Adrenal gland (tissue), 12 donors: ENCODE data around the gene WDR35. TPM values are rescaled to one million over a fixed set of nuclear protein-coding genes. Genes with fewer than 3 reads are reported as not detected.

ENCODE experiments used
- DNase-seq, 7 donors: peaks; one replicate each; pipeline ENCODE4 v3.0.0-alpha.2; 2019 to 2020
- H3K27ac ChIP-seq, 5 donors: fragments of 200-600 bp; sonication (generic) in 4 of 5; 1 replicate in 3 of 5; 2 replicates in 2 of 5; pipeline versions ENCODE4 v1.5.1 to v1.8.0; 2016 to 2020; ENCODE audit warnings: mild to moderate bottlenecking in 1 of 5
- H3K27me3 ChIP-seq: fragments of 200-600 bp; 2 replicates; pipeline ENCODE4 v1.8.0; 2021
- H3K36me3 ChIP-seq, 2 donors: fragments of 200-600 bp; replicated peaks in 1 of 2; 1 replicate in 1 of 2; 2 replicates in 1 of 2; pipeline versions ENCODE4 v1.5.1 to v1.8.0; 2018 to 2022
- H3K4me1 ChIP-seq, 2 donors: fragments of 200-600 bp; replicated peaks in 1 of 2; 1 replicate in 1 of 2; 2 replicates in 1 of 2; pipeline versions ENCODE4 v1.5.1 to v1.8.0; 2018 to 2021
- H3K4me3 ChIP-seq, 4 donors: fragments of 200-600 bp; sonication (generic) in 3 of 4; one replicate each; pipeline ENCODE4 v1.5.1; 2016 to 2018
- H3K9me3 ChIP-seq, 3 donors: fragments of 200-600 bp; sonication (generic) in 1 of 3; replicated peaks in 1 of 3; 1 replicate in 2 of 3; 2 replicates in 1 of 3; pipeline versions ENCODE4 v1.5.1 to v1.8.0; 2016 to 2021
- POLR2A ChIP-seq, 2 donors: fragments of 450-650 bp; IDR thresholded peaks; one replicate each; pipeline ENCODE4 v1.6.1; 2017; ENCODE audit warnings: antibody characterized with exemption in 2 of 2, mild to moderate bottlenecking in 2 of 2, moderate library complexity in 1 of 2
- WGBS, 4 donors: extraction: QIAGEN DNeasy Blood & Tissue Kit in 2 of 4; methylation state at CpG; one replicate each; pipeline versions ENCODE4 v1.1.5 to v1.1.7; 2013 to 2017; 5-methylcytosine and 5-hydroxymethylcytosine counted together
- intact Hi-C, 2 donors: fragments of 100-400 bp; cut with DNase I; formaldehyde crosslinking; loops; one replicate each; pipeline versions ENCODE4 v1.14.1 to v1.15.0; 2022 to 2023
- polyA plus RNA-seq, 3 donors: library from polyadenylated mRNA; stranded (reverse); fragments of 200-250 nt in 2 of 3; fragments of 350-450 nt in 1 of 3; fragmentation: Illumina TruSeq in 1 of 3; extraction: RNeasy Lipid Tissue Mini Kit (QIAGEN cat#74804) in 1 of 3; gene quantifications; one replicate each; pipeline ENCODE4 v1.2.3, GENCODE V29; 2013 to 2014
- total RNA-seq, 9 donors: library from RNA; depleted of rRNA in 4 of 9; stranded (reverse); fragments of >200 nt in 4 of 9; fragments of 120-200 nt in 1 of 9; fragmentation: NEBNext Ultra II Directional in 1 of 9; extraction: Animal tissue kit (Norgen Biotek cat#: 25700) in 1 of 9; gene quantifications; one replicate each; pipeline versions ENCODE4 v1.1.0 to v1.2.4, GENCODE V29; 2013 to 2023
- TF ChIP-seq, protein P1 (sequence below), 6 experiments: fragments of 450-650 bp in 4 of 6; fragments of 200-600 bp in 2 of 6; sonication (generic) in 1 of 6; IDR thresholded peaks; 1 replicate in 5 of 6; 2 replicates in 1 of 6; pipeline versions ENCODE4 v1.5.1 to v1.8.0; 2016 to 2021; ENCODE audit warnings: antibody characterized with exemption in 6 of 6, mild to moderate bottlenecking in 2 of 6, moderate library complexity in 1 of 6
- donor health status: healthy with polysubstance abuse.
- donor health status: Bipolar disorder and iron deficiency.
- donor health status: DM: yes; HTN: yes; CAD: no.
- donor health status: DM: no; HTN: no; CAD: no.
- donor health status: DM: no; HTN: no; CAD: no.
- donor health status: DM: yes; HTN: yes; CAD: no.

The WDR35 gene
- total and polyA plus RNA-seq, 12 donors, result 3.7 to 14.4 (median 9.9) TPM

DNA sequence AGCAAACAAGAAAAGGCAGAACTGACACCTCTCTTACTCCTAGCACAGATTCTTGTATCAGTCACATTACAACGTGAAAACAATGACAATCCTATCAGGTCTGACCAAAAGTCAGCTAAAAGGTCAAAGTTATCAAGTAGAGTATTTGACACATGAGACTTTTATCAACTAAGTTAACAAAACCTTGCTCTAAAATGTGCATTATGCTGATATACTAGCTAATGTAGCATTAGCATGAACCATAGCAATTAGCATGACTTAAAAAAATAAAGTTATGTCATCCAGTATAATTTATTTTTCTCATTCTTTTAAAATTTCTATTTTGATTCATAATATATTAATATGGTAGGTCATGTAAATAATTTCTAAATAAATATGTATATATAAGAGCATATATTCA is 46.7 kb downstream of the WDR35 start:
- H3K4me3 ChIP-seq, result no peak overlapping the region
- no peaks in the 10 kb centered on the region for H3K4me1 ChIP-seq
- no peaks in the 10 kb centered on the region for H3K9me3 ChIP-seq
- no peak for DNase-seq
- no peaks in the 10 kb centered on the region for H3K27me3 ChIP-seq
- no peak for TF ChIP-seq POLR2A (IDR thresholded peaks at IDR 0.05)
- TF ChIP-seq, protein P1, sequence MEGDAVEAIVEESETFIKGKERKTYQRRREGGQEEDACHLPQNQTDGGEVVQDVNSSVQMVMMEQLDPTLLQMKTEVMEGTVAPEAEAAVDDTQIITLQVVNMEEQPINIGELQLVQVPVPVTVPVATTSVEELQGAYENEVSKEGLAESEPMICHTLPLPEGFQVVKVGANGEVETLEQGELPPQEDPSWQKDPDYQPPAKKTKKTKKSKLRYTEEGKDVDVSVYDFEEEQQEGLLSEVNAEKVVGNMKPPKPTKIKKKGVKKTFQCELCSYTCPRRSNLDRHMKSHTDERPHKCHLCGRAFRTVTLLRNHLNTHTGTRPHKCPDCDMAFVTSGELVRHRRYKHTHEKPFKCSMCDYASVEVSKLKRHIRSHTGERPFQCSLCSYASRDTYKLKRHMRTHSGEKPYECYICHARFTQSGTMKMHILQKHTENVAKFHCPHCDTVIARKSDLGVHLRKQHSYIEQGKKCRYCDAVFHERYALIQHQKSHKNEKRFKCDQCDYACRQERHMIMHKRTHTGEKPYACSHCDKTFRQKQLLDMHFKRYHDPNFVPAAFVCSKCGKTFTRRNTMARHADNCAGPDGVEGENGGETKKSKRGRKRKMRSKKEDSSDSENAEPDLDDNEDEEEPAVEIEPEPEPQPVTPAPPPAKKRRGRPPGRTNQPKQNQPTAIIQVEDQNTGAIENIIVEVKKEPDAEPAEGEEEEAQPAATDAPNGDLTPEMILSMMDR (IDR thresholded peaks at IDR 0.05), result no peak
- no peaks in the 10 kb centered on the region for H3K36me3 ChIP-seq
- intact Hi-C loops, result no loop called here
- H3K27ac ChIP-seq, result no peak overlapping the region
- WGBS, 4 donors, result 43 to 55% (median 53%) methylated on average over 1 of the region's 1 CpG

DNA sequence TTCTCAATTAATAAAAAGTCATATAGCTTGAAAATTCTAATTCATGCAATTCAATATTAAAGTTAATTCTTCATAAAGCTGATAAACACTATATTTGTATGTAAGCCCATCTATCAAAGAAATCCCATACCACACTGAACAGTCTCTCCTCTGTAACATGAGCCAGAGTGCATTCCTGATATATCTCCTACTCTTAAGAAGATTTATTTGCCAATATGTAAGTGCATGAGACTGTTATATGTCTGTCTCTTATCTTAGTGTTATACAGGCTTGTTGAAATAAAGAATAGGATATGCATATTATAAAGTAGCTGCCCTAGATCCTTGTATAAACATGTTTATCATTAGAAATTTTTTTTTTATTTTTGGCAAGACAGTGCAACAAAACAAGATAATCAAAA is 47.7 kb downstream of the WDR35 start:
- Histone ChIP-seq H3K4me3 (no peak overlapping the region), H3K27ac (no peak overlapping the region), H3K4me1 (no peaks in the 10 kb centered on the region), H3K27me3 (no peaks in the 10 kb centered on the region), H3K9me3 (no peaks in the 10 kb centered on the region), H3K36me3 (peaks cover 0 to 6% of the 10 kb centered on the region in 2 donors)
- TF ChIP-seq, protein P1 (IDR thresholded peaks at IDR 0.05), result no peak
- TF ChIP-seq POLR2A (IDR thresholded peaks at IDR 0.05), result no peak
- intact Hi-C loops, result no loop called here
- DNase-seq, result no peak

DNA sequence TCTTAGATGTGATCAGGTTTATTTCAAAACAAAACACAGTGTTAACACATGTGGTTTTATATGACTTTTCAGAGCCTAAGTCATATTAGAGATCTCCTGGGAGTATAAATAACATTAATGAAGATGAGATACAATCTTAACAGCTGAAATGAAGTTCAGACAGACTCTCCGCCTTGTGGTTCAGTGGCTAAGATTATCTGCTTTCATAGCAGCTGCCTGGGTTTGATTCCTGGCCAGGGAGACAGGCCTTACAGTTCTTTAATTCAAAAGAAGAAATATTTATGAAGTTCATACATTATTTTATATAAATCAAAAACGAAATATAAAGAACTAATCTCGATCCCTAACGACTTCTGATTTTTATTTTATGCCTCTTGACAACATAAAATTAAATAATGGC is 52.9 kb downstream of the WDR35 start:
- Histone ChIP-seq H3K36me3 (peaks cover 0 to 15% of the 10 kb centered on the region in 2 donors), H3K9me3 (no peaks in the 10 kb centered on the region), H3K4me3 (no peak overlapping the region), H3K27ac (no peak overlapping the region), H3K27me3 (no peaks in the 10 kb centered on the region), H3K4me1 (no peaks in the 10 kb centered on the region)
- DNase-seq, result no peak
- intact Hi-C loops, result no loop called here
- TF ChIP-seq, protein P1 (IDR thresholded peaks at IDR 0.05), result no peak
- no peak for TF ChIP-seq POLR2A (IDR thresholded peaks at IDR 0.05)
- 87 to 95% (median 91%) methylated on average over 4 of the region's 4 CpGs for WGBS, 4 donors

DNA sequence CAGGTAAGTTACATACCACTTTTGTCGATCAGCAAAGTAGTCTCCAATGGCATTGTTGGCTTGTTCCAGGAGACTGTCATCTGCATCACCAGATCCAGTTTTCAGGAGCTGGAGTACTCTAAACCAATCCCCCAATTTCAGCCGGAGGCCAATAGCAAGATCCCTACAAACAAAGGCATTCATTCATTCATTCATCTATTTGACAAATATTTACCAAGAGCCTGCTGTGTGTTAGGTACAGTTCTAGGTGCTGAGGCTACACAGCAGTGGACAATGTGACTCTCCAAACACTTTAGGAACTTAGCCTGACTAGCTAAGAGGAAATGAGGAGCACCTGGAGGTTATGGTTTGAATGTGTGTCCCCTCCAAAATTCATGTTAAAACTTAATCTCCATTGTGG is 53.7 kb downstream of the WDR35 start:
- peaks cover 0 to 15% of the 10 kb centered on the region in 2 donors for H3K36me3 ChIP-seq
- intact Hi-C loops, result no loop called here
- peaks cover 0 to 4% (median 0%) of the 10 kb centered on the region in 3 donors for H3K9me3 ChIP-seq
- H3K4me1 ChIP-seq, result no peaks in the 10 kb centered on the region
- H3K27me3 ChIP-seq, result no peaks in the 10 kb centered on the region
- no peak for TF ChIP-seq POLR2A (IDR thresholded peaks at IDR 0.05)
- TF ChIP-seq, protein P1 (IDR thresholded peaks at IDR 0.05), result no peak
- no peak overlapping the region for H3K27ac ChIP-seq
- 94 to 100% (median 97%) methylated on average over 2 of the region's 2 CpGs for WGBS, 4 donors
- no peak for DNase-seq
- H3K4me3 ChIP-seq, result no peak overlapping the region
